GM23338 (cell line): ENCODE measurements around the gene RPS19. TPM values are rescaled to one million over a fixed set of nuclear protein-coding genes. Genes with fewer than 3 reads are reported as not detected.

Source experiments
- ATAC-seq: fragments of 200-7000 bp; cut with Tn5 transposase; 3 replicates; pipeline ENCODE4 v1.9.1; 2020
- DNase-seq: peaks from one replicate; pipeline ENCODE4 v3.0.0-alpha.2; 2015; ENCODE audit warnings: low spot score
- H2AFZ ChIP-seq: fragments of 200-600 bp; sonication (generic); 2 replicates; pipeline ENCODE4 v1.8.0; 2016; ENCODE audit warnings: antibody characterized with exemption, mild to moderate bottlenecking, moderate library complexity
- H3F3A ChIP-seq: fragments of 200-600 bp; sonication (generic); replicated peaks from 2 replicates; pipeline ENCODE4 v1.8.0; 2017; ENCODE audit warnings: antibody characterized with exemption, mixed run types, low read depth
- H3K27ac ChIP-seq: fragments of 200-600 bp; sonication (generic); 2 replicates; pipeline ENCODE4 v1.6.1; 2016; ENCODE audit warnings: low read depth
- H3K27me3 ChIP-seq: fragments of 200-600 bp; sonication (generic); 2 replicates; pipeline ENCODE4 v1.8.0; 2016; ENCODE audit warnings: mild to moderate bottlenecking, mixed run types, moderate library complexity; ENCODE audit not compliant: insufficient read depth
- H3K36me3 ChIP-seq: fragments of 200-600 bp; sonication (generic); 2 replicates; pipeline ENCODE4 v1.8.0; 2016; ENCODE audit warnings: mild to moderate bottlenecking; ENCODE audit not compliant: insufficient read depth
- H3K4me1 ChIP-seq: fragments of 200-600 bp; sonication (generic); 2 replicates; pipeline ENCODE4 v1.8.0; 2016; ENCODE audit warnings: mild to moderate bottlenecking, moderate library complexity; ENCODE audit not compliant: insufficient read depth
- H3K4me2 ChIP-seq: fragments of 200-600 bp; sonication (generic); 2 replicates; pipeline ENCODE4 v1.7.1; 2017; ENCODE audit warnings: mixed run types
- H3K4me3 ChIP-seq: fragments of 200-600 bp; sonication (generic); 2 replicates; pipeline ENCODE4 v1.6.1; 2016; ENCODE audit warnings: mixed run types
- H3K79me2 ChIP-seq: fragments of 200-600 bp; sonication (generic); replicated peaks from 2 replicates; pipeline ENCODE4 v1.8.0; 2017; ENCODE audit warnings: mild to moderate bottlenecking; ENCODE audit not compliant: insufficient read depth
- H3K9me2 ChIP-seq: fragments of 200-600 bp; sonication (generic); 2 replicates; pipeline ENCODE4 v1.8.0; 2017; ENCODE audit not compliant: insufficient read depth
- H4K20me1 ChIP-seq: fragments of 200-600 bp; sonication (generic); replicated peaks from 2 replicates; pipeline ENCODE4 v1.8.0; 2017; ENCODE audit warnings: mild to moderate bottlenecking; ENCODE audit not compliant: insufficient read depth
- H3K27ac Mint-ChIP-seq: 2 replicates; pipeline ENCODE4 v1.8.0; 2020; ENCODE audit warnings: inconsistent platforms, mild to moderate bottlenecking, moderate library complexity, mixed read lengths
- H3K27me3 Mint-ChIP-seq: 3 replicates; pipeline ENCODE4 v1.8.0; 2022; ENCODE audit warnings: low read depth, mild to moderate bottlenecking, moderate library complexity, mixed read lengths, inconsistent platforms; ENCODE audit not compliant: insufficient read depth, poor library complexity
- H3K36me3 Mint-ChIP-seq: 3 replicates; pipeline ENCODE4 v1.8.0; 2021; ENCODE audit warnings: low read depth, mild to moderate bottlenecking, inconsistent platforms, moderate library complexity, mixed read lengths
- H3K4me1 Mint-ChIP-seq: 3 replicates; pipeline ENCODE4 v1.8.0; 2020; ENCODE audit warnings: mild to moderate bottlenecking, inconsistent platforms, mixed read lengths
- H3K4me3 Mint-ChIP-seq: 3 replicates; pipeline ENCODE4 v1.8.0; 2021; ENCODE audit warnings: moderate library complexity, mild to moderate bottlenecking, inconsistent platforms, mixed read lengths
- H3K9me3 Mint-ChIP-seq: 3 replicates; pipeline ENCODE4 v1.8.0; 2020; ENCODE audit warnings: moderate library complexity, mild to moderate bottlenecking, inconsistent platforms, mixed read lengths
- CREB1 ChIP-seq: fragments of 250-450 bp; sonication (Bioruptor Pico); IDR thresholded peaks from 2 replicates; pipeline ENCODE4 v1.5.0; 2020; ENCODE audit warnings: low read depth, mild to moderate bottlenecking, moderate library complexity
- NANOG ChIP-seq: IDR thresholded peaks from 2 replicates; pipeline ENCODE4 v1.6.1; 2016; ENCODE audit warnings: antibody characterized with exemption, borderline replicate concordance
- POLR2AphosphoS5 ChIP-seq: IDR thresholded peaks from 2 replicates; pipeline ENCODE4 v1.6.1; 2016; ENCODE audit warnings: antibody characterized with exemption, low read depth
- polyA plus RNA-seq: library from polyadenylated mRNA; unstranded; fragments of >200 nt; fragmentation: Nextera tagmentation; extraction: Ambion mirVana; gene quantifications from 2 replicates; pipeline ENCODE4 v1.2.1, GENCODE V29; 2016
- total RNA-seq: library from RNA; depleted of rRNA; stranded (reverse); fragments of >200 nt; shearing (Covaris generic); gene quantifications from 2 replicates; pipeline ENCODE4 v1.2.3, GENCODE V29; 2014
- TF ChIP-seq, protein P1 (sequence below): IDR thresholded peaks from 2 replicates; pipeline ENCODE4 v1.6.1; 2016; ENCODE audit warnings: antibody characterized with exemption
- TF ChIP-seq, protein P2 (sequence below): fragments of 250-450 bp; sonication (Bioruptor Pico); IDR thresholded peaks from 2 replicates; pipeline ENCODE4 v1.5.0; 2020; ENCODE audit warnings: mild to moderate bottlenecking, moderate library complexity
- TF ChIP-seq, protein P3 (sequence below), 2 experiments: fragments of 200-600 bp in 1 of 2; sonication (generic) in 1 of 2; conservative IDR thresholded peaks; 2 replicates each; pipeline versions ENCODE4 v1.5.1 to v1.6.1; 2016 to 2017; ENCODE audit warnings: antibody characterized with exemption in 2 of 2, low read depth in 2 of 2, mild to moderate bottlenecking in 2 of 2, moderate library complexity in 1 of 2

Gene RPS19
- total and polyA plus RNA-seq, 2 experiments from 2014 or later, result 1,798 to 4,073 TPM

DNA sequence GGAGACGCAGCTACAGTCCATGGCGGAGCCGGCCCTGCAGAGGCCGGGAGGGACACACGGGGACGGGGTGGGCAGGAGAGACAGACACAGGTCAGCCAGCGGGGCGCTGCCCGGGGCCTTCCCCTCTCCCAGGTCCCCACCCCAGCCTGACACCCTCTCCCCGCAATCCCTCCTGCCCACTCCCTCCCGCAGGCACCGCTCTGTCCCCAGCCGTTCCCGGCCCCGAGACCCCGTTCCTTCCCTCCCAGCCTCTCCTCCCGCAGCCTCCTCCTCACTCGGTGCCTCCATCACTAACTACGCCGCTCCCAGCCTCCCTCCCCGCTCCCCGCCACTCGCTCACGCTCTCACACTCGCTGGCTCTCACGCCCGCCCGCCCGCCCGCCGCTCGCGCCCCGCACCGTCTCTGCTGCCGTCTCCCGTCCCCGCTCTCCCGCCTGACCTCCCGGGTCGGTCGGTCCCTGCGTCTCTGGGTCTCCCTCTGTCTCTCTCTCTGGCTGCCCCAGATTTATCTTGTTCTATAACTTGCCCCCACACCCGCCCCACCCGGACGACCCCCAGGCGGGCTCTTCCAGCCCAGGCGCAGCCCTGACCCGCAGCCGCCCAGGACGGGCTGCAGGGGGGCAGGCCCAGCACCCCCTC is 53.0 kb downstream of the RPS19 start:
- Mint-ChIP-seq H3K27ac (no peak overlapping the region), H3K4me3 (peak overlapping the region; percentile 67), H3K9me3 (0 out of 3 replicates have a peak, but pooled peaks cover 3% of the 10 kb centered on the region), H3K27me3 (peaks cover 54% of the 10 kb centered on the region), H3K4me1 (peaks cover 11% of the 10 kb centered on the region), H3K36me3 (no peaks in the 10 kb centered on the region; the same call in 2 of the 3 replicates)
- H4K20me1 ChIP-seq, result no peaks in the 10 kb centered on the region; the same call in 1 of the 2 replicates
- no peaks in the 10 kb centered on the region for H3K36me3 ChIP-seq
- H3K27me3 ChIP-seq, result peaks cover 94% of the 10 kb centered on the region
- peaks cover 5% of the 10 kb centered on the region; the same call in 1 of the 2 replicates for H3K4me1 ChIP-seq
- no peaks in the 10 kb centered on the region for H3K79me2 ChIP-seq
- no peak overlapping the region for H3K27ac ChIP-seq
- H2AFZ ChIP-seq, result no peak overlapping the region
- ATAC-seq, result peak; percentile 46
- no peaks in the 10 kb centered on the region for H3K9me2 ChIP-seq
- H3K4me2 ChIP-seq, result peak overlapping the region; percentile 76
- H3F3A ChIP-seq, result 0 out of 2 replicates have a peak, but pooled peaks cover 3% of the 10 kb centered on the region
- peak overlapping the region; percentile 54 for H3K4me3 ChIP-seq
- TF ChIP-seq POLR2AphosphoS5 (no peak), CREB1 (CRISPR knock-in tag) (no peak), NANOG (no peak)
- TF ChIP-seq, protein P1, sequence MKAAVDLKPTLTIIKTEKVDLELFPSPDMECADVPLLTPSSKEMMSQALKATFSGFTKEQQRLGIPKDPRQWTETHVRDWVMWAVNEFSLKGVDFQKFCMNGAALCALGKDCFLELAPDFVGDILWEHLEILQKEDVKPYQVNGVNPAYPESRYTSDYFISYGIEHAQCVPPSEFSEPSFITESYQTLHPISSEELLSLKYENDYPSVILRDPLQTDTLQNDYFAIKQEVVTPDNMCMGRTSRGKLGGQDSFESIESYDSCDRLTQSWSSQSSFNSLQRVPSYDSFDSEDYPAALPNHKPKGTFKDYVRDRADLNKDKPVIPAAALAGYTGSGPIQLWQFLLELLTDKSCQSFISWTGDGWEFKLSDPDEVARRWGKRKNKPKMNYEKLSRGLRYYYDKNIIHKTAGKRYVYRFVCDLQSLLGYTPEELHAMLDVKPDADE, result no peak
- TF ChIP-seq, protein P2, sequence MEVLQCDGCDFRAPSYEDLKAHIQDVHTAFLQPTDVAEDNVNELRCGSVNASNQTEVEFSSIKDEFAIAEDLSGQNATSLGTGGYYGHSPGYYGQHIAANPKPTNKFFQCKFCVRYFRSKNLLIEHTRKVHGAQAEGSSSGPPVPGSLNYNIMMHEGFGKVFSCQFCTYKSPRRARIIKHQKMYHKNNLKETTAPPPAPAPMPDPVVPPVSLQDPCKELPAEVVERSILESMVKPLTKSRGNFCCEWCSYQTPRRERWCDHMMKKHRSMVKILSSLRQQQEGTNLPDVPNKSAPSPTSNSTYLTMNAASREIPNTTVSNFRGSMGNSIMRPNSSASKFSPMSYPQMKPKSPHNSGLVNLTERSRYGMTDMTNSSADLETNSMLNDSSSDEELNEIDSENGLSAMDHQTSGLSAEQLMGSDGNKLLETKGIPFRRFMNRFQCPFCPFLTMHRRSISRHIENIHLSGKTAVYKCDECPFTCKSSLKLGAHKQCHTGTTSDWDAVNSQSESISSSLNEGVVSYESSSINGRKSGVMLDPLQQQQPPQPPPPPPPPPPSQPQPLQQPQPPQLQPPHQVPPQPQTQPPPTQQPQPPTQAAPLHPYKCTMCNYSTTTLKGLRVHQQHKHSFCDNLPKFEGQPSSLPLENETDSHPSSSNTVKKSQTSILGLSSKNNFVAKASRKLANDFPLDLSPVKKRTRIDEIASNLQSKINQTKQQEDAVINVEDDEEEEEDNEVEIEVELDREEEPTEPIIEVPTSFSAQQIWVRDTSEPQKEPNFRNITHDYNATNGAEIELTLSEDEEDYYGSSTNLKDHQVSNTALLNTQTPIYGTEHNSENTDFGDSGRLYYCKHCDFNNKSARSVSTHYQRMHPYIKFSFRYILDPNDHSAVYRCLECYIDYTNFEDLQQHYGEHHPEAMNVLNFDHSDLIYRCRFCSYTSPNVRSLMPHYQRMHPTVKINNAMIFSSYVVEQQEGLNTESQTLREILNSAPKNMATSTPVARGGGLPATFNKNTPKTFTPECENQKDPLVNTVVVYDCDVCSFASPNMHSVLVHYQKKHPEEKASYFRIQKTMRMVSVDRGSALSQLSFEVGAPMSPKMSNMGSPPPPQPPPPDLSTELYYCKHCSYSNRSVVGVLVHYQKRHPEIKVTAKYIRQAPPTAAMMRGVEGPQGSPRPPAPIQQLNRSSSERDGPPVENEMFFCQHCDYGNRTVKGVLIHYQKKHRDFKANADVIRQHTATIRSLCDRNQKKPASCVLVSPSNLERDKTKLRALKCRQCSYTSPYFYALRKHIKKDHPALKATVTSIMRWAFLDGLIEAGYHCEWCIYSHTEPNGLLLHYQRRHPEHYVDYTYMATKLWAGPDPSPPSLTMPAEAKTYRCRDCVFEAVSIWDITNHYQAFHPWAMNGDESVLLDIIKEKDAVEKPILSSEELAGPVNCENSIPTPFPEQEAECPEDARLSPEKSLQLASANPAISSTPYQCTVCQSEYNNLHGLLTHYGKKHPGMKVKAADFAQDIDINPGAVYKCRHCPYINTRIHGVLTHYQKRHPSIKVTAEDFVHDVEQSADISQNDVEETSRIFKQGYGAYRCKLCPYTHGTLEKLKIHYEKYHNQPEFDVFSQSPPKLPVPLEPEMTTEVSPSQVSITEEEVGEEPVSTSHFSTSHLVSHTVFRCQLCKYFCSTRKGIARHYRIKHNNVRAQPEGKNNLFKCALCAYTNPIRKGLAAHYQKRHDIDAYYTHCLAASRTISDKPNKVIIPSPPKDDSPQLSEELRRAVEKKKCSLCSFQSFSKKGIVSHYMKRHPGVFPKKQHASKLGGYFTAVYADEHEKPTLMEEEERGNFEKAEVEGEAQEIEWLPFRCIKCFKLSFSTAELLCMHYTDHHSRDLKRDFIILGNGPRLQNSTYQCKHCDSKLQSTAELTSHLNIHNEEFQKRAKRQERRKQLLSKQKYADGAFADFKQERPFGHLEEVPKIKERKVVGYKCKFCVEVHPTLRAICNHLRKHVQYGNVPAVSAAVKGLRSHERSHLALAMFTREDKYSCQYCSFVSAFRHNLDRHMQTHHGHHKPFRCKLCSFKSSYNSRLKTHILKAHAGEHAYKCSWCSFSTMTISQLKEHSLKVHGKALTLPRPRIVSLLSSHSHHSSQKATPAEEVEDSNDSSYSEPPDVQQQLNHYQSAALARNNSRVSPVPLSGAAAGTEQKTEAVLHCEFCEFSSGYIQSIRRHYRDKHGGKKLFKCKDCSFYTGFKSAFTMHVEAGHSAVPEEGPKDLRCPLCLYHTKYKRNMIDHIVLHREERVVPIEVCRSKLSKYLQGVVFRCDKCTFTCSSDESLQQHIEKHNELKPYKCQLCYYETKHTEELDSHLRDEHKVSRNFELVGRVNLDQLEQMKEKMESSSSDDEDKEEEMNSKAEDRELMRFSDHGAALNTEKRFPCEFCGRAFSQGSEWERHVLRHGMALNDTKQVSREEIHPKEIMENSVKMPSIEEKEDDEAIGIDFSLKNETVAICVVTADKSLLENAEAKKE, result no peak
- TF ChIP-seq, protein P3, sequence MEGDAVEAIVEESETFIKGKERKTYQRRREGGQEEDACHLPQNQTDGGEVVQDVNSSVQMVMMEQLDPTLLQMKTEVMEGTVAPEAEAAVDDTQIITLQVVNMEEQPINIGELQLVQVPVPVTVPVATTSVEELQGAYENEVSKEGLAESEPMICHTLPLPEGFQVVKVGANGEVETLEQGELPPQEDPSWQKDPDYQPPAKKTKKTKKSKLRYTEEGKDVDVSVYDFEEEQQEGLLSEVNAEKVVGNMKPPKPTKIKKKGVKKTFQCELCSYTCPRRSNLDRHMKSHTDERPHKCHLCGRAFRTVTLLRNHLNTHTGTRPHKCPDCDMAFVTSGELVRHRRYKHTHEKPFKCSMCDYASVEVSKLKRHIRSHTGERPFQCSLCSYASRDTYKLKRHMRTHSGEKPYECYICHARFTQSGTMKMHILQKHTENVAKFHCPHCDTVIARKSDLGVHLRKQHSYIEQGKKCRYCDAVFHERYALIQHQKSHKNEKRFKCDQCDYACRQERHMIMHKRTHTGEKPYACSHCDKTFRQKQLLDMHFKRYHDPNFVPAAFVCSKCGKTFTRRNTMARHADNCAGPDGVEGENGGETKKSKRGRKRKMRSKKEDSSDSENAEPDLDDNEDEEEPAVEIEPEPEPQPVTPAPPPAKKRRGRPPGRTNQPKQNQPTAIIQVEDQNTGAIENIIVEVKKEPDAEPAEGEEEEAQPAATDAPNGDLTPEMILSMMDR (conservative IDR thresholded peaks at IDR 0.05; ENCODE audit: low read depth in 2 of 2), result no peak
- peak; percentile 76 for DNase-seq
